HG03571 (cell line): ENCODE data around the gene CDK18.

Experiments used
- ATAC-seq: cut with Tn5 transposase; IDR thresholded peaks from one replicate; pipeline ENCODE4 v1.9.1; 2021; ENCODE audit not compliant: unreplicated experiment

CDK18 gene

GRCh38 chr1:205502111-205502810 lies 2.2 kb upstream of the CDK18 start:
- ATAC-seq: no peak

GRCh38 chr1:205502992-205503391 lies 1.5 kb upstream of the CDK18 start:
- ATAC-seq: no peak

- ATAC-seq: no peak
Measured at GRCh38 chr1:205505076-205505729, 734 bp downstream of the CDK18 start.

- ATAC-seq: no peak
Measured at GRCh38 chr1:205505791-205506190, 1.3 kb downstream of the CDK18 start.

- ATAC-seq: no peak
Measured at GRCh38 chr1:205506409-205507200, 2.1 kb downstream of the CDK18 start.

- ATAC-seq: no peak
Measured at GRCh38 chr1:205508227-205508714, 3.8 kb downstream of the CDK18 start.

GRCh38 chr1:205510308-205510950 lies 6.0 kb downstream of the CDK18 start:
- no peak for ATAC-seq

- ATAC-seq: no peak
Measured at GRCh38 chr1:205510951-205511330, 6.5 kb downstream of the CDK18 start.

- ATAC-seq: no peak
Measured at GRCh38 chr1:205512059-205513045, 7.9 kb downstream of the CDK18 start.

- no peak for ATAC-seq
Measured at GRCh38 chr1:205513774-205514173, 9.3 kb downstream of the CDK18 start.

- no peak for ATAC-seq
Measured at GRCh38 chr1:205514211-205515142, 10.0 kb downstream of the CDK18 start.

GRCh38 chr1:205515781-205516253 lies 11.3 kb downstream of the CDK18 start:
- ATAC-seq: no peak

- no peak for ATAC-seq
Measured at GRCh38 chr1:205516362-205516761, 11.9 kb downstream of the CDK18 start.

GRCh38 chr1:205517288-205517687 lies 12.8 kb downstream of the CDK18 start:
- ATAC-seq: no peak

- ATAC-seq: no peak
Measured at GRCh38 chr1:205517763-205518162, 13.3 kb downstream of the CDK18 start.

GRCh38 chr1:205518661-205519540 lies 14.4 kb downstream of the CDK18 start:
- ATAC-seq: no peak

GRCh38 chr1:205519541-205520131 lies 15.2 kb downstream of the CDK18 start:
- ATAC-seq: no peak

- no peak for ATAC-seq
Measured at GRCh38 chr1:205520709-205521108, 16.2 kb downstream of the CDK18 start.
